OCI-LY7 (cell line): ENCODE results near the gene SERHL2. TPM values are rescaled to one million over a fixed set of nuclear protein-coding genes. Genes with fewer than 3 reads are reported as not detected.

Source experiments
- BruUV-seq: library from RNA; stranded (reverse); fragments of 400-500 nt; replicated peaks from 2 replicates; lab custom pipeline; 2021; lab: Mats Ljungman, UMichigan
- CTCF ChIA-PET: fragments of 300-600 bp; sonication (Branson Sonifier 250); formaldehyde crosslinking; loops from one replicate; lab custom pipeline; 2022; ENCODE audit warnings: antibody characterized with exemption; ENCODE audit not compliant: unreplicated experiment; lab: Charles Lee
- POLR2A ChIA-PET: fragments of 300-600 bp; sonication (Branson Sonifier 250); formaldehyde crosslinking; loops from one replicate; lab custom pipeline; 2022; ENCODE audit warnings: antibody characterized with exemption; lab: Charles Lee
- DNase-seq: peaks from one replicate; pipeline ENCODE4 v3.0.0-alpha.2; 2015; ENCODE audit warnings: low spot score
- H2AFZ ChIP-seq: fragments of 200-600 bp; sonication (generic), shearing (Covaris generic); 2 replicates; pipeline ENCODE4 v1.6.1; 2014; ENCODE audit warnings: mild to moderate bottlenecking, antibody characterized with exemption, low read length, moderate library complexity
- H3K27ac ChIP-seq: fragments of 200-600 bp; sonication (generic); 2 replicates; pipeline ENCODE4 v1.5.1; 2014; ENCODE audit warnings: mixed run types, low read depth, mild to moderate bottlenecking, moderate library complexity, low read length, inconsistent platforms; ENCODE audit not compliant: poor library complexity, severe bottlenecking
- H3K36me3 ChIP-seq: fragments of 200-600 bp; sonication (generic); 2 replicates; pipeline ENCODE4 v1.6.1; 2014; ENCODE audit warnings: mild to moderate bottlenecking, antibody characterized with exemption, low read length, moderate library complexity, mixed read lengths; ENCODE audit not compliant: insufficient read depth
- H3K4me1 ChIP-seq: fragments of 200-600 bp; sonication (generic); 2 replicates; pipeline ENCODE4 v1.5.1; 2014; ENCODE audit warnings: mild to moderate bottlenecking, low read length; ENCODE audit not compliant: insufficient read depth, poor library complexity, severe bottlenecking
- H3K4me2 ChIP-seq: fragments of 200-600 bp; sonication (generic); 2 replicates; pipeline ENCODE4 v1.6.1; 2014; ENCODE audit warnings: mild to moderate bottlenecking, low read length
- H3K4me3 ChIP-seq: fragments of 200-600 bp; sonication (generic); 2 replicates; pipeline ENCODE4 v1.5.1; 2014; ENCODE audit warnings: mild to moderate bottlenecking, low read depth, low read length; ENCODE audit not compliant: poor library complexity, severe bottlenecking
- H3K79me2 ChIP-seq: fragments of 200-600 bp; sonication (generic); 2 replicates; pipeline ENCODE4 v1.6.1; 2016; ENCODE audit warnings: low read depth, mild to moderate bottlenecking, low read length, moderate library complexity, mixed read lengths; ENCODE audit not compliant: insufficient read depth
- H3K9me2 ChIP-seq: fragments of 200-600 bp; sonication (generic); 2 replicates; pipeline ENCODE4 v1.6.1; 2016; ENCODE audit warnings: mild to moderate bottlenecking, low read length, mixed read lengths; ENCODE audit not compliant: insufficient read depth
- H3K9me3 ChIP-seq: fragments of 200-600 bp; sonication (generic); 2 replicates; pipeline ENCODE4 v1.6.1; 2014; ENCODE audit warnings: mild to moderate bottlenecking, mixed run types, low read length, mixed read lengths
- H4K20me1 ChIP-seq: fragments of 200-600 bp; sonication (generic); 2 replicates; pipeline ENCODE4 v1.6.1; 2014; ENCODE audit warnings: mild to moderate bottlenecking, antibody characterized with exemption, low read length, moderate library complexity, mixed read lengths; ENCODE audit not compliant: insufficient read depth
- CTCF ChIP-seq: fragments of 200-600 bp; sonication (generic); conservative IDR thresholded peaks from 2 replicates; pipeline ENCODE4 v1.5.1; 2014; ENCODE audit warnings: mild to moderate bottlenecking, antibody characterized with exemption, low read length, moderate library complexity, mixed read lengths
- EZH2phosphoT487 ChIP-seq: fragments of 200-600 bp; sonication (generic); IDR thresholded peaks from 2 replicates; pipeline ENCODE4 v1.6.1; 2018; ENCODE audit warnings: low read depth, borderline replicate concordance, mild to moderate bottlenecking, mixed run types, antibody characterized with exemption, low read length, moderate library complexity, mixed read lengths
- intact Hi-C: fragments of 100-400 bp; cut with micrococcal nuclease; formaldehyde crosslinking; loops from one replicate; pipeline ENCODE4 v1.10.0; 2022; ENCODE audit not compliant: unreplicated experiment
- total RNA-seq, 2 experiments: library from RNA; depleted of rRNA in 1 of 2; stranded (reverse); fragments of >200 nt in 1 of 2; shearing (Covaris generic) in 1 of 2; gene quantifications; 2 replicates each; pipeline ENCODE4 v1.2.3, GENCODE V29; 2014 to 2022

Gene SERHL2
- total RNA-seq, 2 experiments from 2014 or later = 36.4 to 98.0 TPM

DNA sequence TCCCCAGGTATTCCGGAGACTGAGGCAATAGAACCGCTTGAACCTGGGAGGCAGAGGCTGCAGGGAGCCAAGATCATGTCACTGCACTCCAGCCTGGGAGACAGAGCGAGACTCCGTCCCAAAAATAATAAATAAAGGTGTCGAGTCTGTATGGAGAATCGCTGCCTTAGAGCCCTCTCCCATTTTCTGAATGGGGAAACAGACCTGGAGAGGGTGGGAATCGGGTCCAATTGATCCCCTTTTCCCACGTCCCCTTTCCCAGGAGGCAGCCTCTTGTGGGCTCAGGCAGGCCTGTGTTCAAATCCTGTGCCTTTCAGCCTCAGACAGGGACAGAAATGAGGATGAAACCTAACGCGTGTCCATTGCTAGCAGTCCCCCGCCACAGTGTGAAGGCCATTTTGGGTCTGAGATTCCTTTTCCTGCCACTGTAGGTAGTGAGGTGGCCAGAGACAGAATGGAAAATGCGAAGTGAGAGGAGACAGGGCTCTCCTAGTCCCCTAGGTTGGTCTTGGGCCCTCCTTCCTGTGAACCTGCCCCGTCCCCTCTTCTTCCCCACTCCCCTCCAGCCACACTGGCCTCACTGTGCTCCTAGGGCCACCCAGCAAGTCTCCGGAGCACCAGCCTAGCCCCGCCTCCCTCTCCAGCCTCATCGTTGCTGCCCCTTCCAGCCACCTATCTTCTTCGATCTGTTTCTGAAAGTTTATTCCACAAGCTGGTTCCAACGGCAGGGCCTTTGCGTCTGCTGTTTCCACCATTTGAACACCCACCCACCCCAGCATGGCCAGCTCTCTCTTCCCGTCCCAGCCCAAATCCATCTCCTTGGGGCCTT lies 63.6 kb downstream of the SERHL2 start:
- no peak for TF ChIP-seq CTCF
- TF ChIP-seq EZH2phosphoT487 = no peak
- Histone ChIP-seq H3K9me2 (no peaks in the 10 kb centered on the region), H4K20me1 (peaks cover 14% of the 10 kb centered on the region), H3K27ac (no peak overlapping the region), H3K4me3 (no peak overlapping the region), H2AFZ (no peak overlapping the region), H3K4me2 (no peak overlapping the region), H3K9me3 (no peaks in the 10 kb centered on the region), H3K36me3 (peaks cover 17% of the 10 kb centered on the region; the same call in 1 of the 2 replicates), H3K79me2 (peaks cover 20% of the 10 kb centered on the region), H3K4me1 (peaks cover 32% of the 10 kb centered on the region)
- ChIA-PET CTCF (no interaction called here), POLR2A (interaction anchor here (0.7 kb wide), 1 partner anchor 8 kb away, joined by 3 read pairs; no protein-coding TSS in a partner anchor)
- no TSS peak for BruUV-seq
- intact Hi-C loops = loop anchor here (10.0 kb wide), 1 partner anchor 1173 kb away; the partner anchor contains the start of gene TOB2
- no peak for DNase-seq

- Histone ChIP-seq H3K79me2 (no peaks in the 10 kb centered on the region), H3K4me2 (no peak overlapping the region), H3K4me1 (peaks cover 38% of the 10 kb centered on the region), H2AFZ (no peak overlapping the region), H3K4me3 (no peak overlapping the region), H3K9me2 (no peaks in the 10 kb centered on the region), H3K27ac (no peak overlapping the region), H4K20me1 (no peaks in the 10 kb centered on the region), H3K9me3 (no peaks in the 10 kb centered on the region), H3K36me3 (peaks cover 16% of the 10 kb centered on the region; the same call in 1 of the 2 replicates)
- ChIA-PET CTCF (no interaction called here), POLR2A (no interaction called here)
- no peak for DNase-seq
- TF ChIP-seq EZH2phosphoT487 (no peak), CTCF (no peak)
- intact Hi-C loops = loop anchor here (5.0 to 10.0 kb wide), 2 partner anchors 143 to 1175 kb away; partner anchors contain the start of gene TOB2
- BruUV-seq = TSS peak; percentile 69
Measured at GRCh38 chr22:42619261-42620063, 65.7 kb downstream of the SERHL2 start.
